Measurements from ENCODE around the gene SPTBN4. TPM values are rescaled to one million over a fixed set of nuclear protein-coding genes. Genes with fewer than 3 reads are reported as not detected.
A peak's percentile ranks its signal among the peaks of the same experiment; 100 is the strongest.

The SPTBN4 gene
- total RNA-seq, 1 experiment from 2014 or later: 0.63 TPM

- no peaks in the 10 kb centered on the region for H3K27me3 Mint-ChIP-seq (ENCODE audit: insufficient read depth, unreplicated experiment)
- peak overlapping the region; percentile 98 for H3K4me3 Mint-ChIP-seq (ENCODE audit: unreplicated experiment)
- no peaks in the 10 kb centered on the region for H3K9me3 Mint-ChIP-seq (ENCODE audit: unreplicated experiment)
- H3K27ac Mint-ChIP-seq (ENCODE audit: low read depth, unreplicated experiment): peak overlapping the region; percentile 92
- POLR2A ChIA-PET: interaction anchor here (0.6 to 4.6 kb wide), 26 partner anchors 8 to 1393 kb away, joined by 3 to 94 read pairs (median 5); partner anchors contain the start of genes ACTMAP, COQ8B, ITPKC and PLD3
- no peak for TF ChIP-seq CTCF (IDR thresholded peaks at IDR 0.05; ENCODE audit: unreplicated experiment)
- no TSS peak for BruUV-seq (replicated peaks)
- DNase-seq (ENCODE audit: unreplicated experiment): no peak
- H3K36me3 Mint-ChIP-seq (ENCODE audit: insufficient read depth, unreplicated experiment): peaks cover 7% of the 10 kb centered on the region
- intact Hi-C loops (cut with micrococcal nuclease): no loop called here
- CTCF ChIA-PET: interaction anchor here (0.7 to 4.5 kb wide), 9 partner anchors 10 to 168 kb away, joined by 3 to 35 read pairs (median 4); partner anchors contain the start of gene LTBP4
- peaks cover 19% of the 10 kb centered on the region for H3K4me1 Mint-ChIP-seq (ENCODE audit: insufficient read depth, unreplicated experiment)
Measured at GRCh38 chr19:40466219-40466984, 399 bp upstream of the SPTBN4 start.

GRCh38 chr19:40469011-40469410 is 2.2 kb downstream of the SPTBN4 start:
- no peaks in the 10 kb centered on the region for H3K9me3 Mint-ChIP-seq (ENCODE audit: unreplicated experiment)
- H3K27ac Mint-ChIP-seq (ENCODE audit: low read depth, unreplicated experiment): no peak overlapping the region
- intact Hi-C loops (cut with micrococcal nuclease): no loop called here
- H3K36me3 Mint-ChIP-seq (ENCODE audit: insufficient read depth, unreplicated experiment): peaks cover 6% of the 10 kb centered on the region
- H3K4me1 Mint-ChIP-seq (ENCODE audit: insufficient read depth, unreplicated experiment): peaks cover 9% of the 10 kb centered on the region
- no peak for TF ChIP-seq CTCF (IDR thresholded peaks at IDR 0.05; ENCODE audit: unreplicated experiment)
- CTCF ChIA-PET: interaction anchor here (0.6 kb wide), 1 partner anchor 1223 kb away, joined by 3 read pairs; no protein-coding TSS in a partner anchor
- POLR2A ChIA-PET: interaction anchor here (1.2 kb wide), 1 partner anchor 137 kb away, joined by 4 read pairs; no protein-coding TSS in a partner anchor
- no peak for DNase-seq (ENCODE audit: unreplicated experiment)
- no peak overlapping the region for H3K4me3 Mint-ChIP-seq (ENCODE audit: unreplicated experiment)
- no peaks in the 10 kb centered on the region for H3K27me3 Mint-ChIP-seq (ENCODE audit: insufficient read depth, unreplicated experiment)
- BruUV-seq (replicated peaks): no TSS peak

GRCh38 chr19:40471111-40471510 is 4.3 kb downstream of the SPTBN4 start:
- intact Hi-C loops (cut with micrococcal nuclease): no loop called here
- Mint-ChIP-seq H3K4me3 (ENCODE audit: unreplicated experiment) (no peak overlapping the region), H3K27ac (ENCODE audit: low read depth, unreplicated experiment) (no peak overlapping the region), H3K4me1 (ENCODE audit: insufficient read depth, unreplicated experiment) (peaks cover 6% of the 10 kb centered on the region), H3K9me3 (ENCODE audit: unreplicated experiment) (no peaks in the 10 kb centered on the region), H3K36me3 (ENCODE audit: insufficient read depth, unreplicated experiment) (peaks cover 6% of the 10 kb centered on the region), H3K27me3 (ENCODE audit: insufficient read depth, unreplicated experiment) (no peaks in the 10 kb centered on the region)
- no peak for DNase-seq (ENCODE audit: unreplicated experiment)
- TF ChIP-seq CTCF (IDR thresholded peaks at IDR 0.05; ENCODE audit: unreplicated experiment): no peak
- CTCF ChIA-PET: no interaction called here
- BruUV-seq (replicated peaks): no TSS peak
- POLR2A ChIA-PET: no interaction called here

- no peak for DNase-seq (ENCODE audit: unreplicated experiment)
- H3K27ac Mint-ChIP-seq (ENCODE audit: low read depth, unreplicated experiment): no peak overlapping the region
- intact Hi-C loops (cut with micrococcal nuclease): no loop called here
- BruUV-seq (replicated peaks): no TSS peak
- ChIA-PET POLR2A (no interaction called here), CTCF (no interaction called here)
- H3K36me3 Mint-ChIP-seq (ENCODE audit: insufficient read depth, unreplicated experiment): peaks cover 6% of the 10 kb centered on the region
- no peak for TF ChIP-seq CTCF (IDR thresholded peaks at IDR 0.05; ENCODE audit: unreplicated experiment)
- no peaks in the 10 kb centered on the region for H3K27me3 Mint-ChIP-seq (ENCODE audit: insufficient read depth, unreplicated experiment)
- H3K9me3 Mint-ChIP-seq (ENCODE audit: unreplicated experiment): no peaks in the 10 kb centered on the region
- H3K4me3 Mint-ChIP-seq (ENCODE audit: unreplicated experiment): no peak overlapping the region
- no peaks in the 10 kb centered on the region for H3K4me1 Mint-ChIP-seq (ENCODE audit: insufficient read depth, unreplicated experiment)
Measured at GRCh38 chr19:40472516-40472915, 5.7 kb downstream of the SPTBN4 start.
